ENCODE results near the gene CCBE1. TPM values are rescaled to one million over a fixed set of nuclear protein-coding genes. Genes with fewer than 3 reads are reported as not detected.
"Not testable (repeated sequence)": the region's sequence is repeated elsewhere in the genome, so short reads cannot be mapped to it uniquely, and the experiment has no call there.

CCBE1 gene
- total RNA-seq, 2 experiments from 2014 or later = 0.14 TPM; not detected in 1

- no peaks in the 10 kb centered on the region for H3K9me3 Mint-ChIP-seq (ENCODE audit: low read depth)
- POLR2A ChIA-PET = no interaction called here
- no peaks in the 10 kb centered on the region for H3K36me3 Mint-ChIP-seq (ENCODE audit: low read depth)
- no peaks in the 10 kb centered on the region for H3K4me1 Mint-ChIP-seq
- H3K4me3 Mint-ChIP-seq = no peak overlapping the region
- no peak overlapping the region for H3K27ac Mint-ChIP-seq
- DNase-seq (no peak), ATAC-seq (no peak)
- CTCF ChIA-PET = no interaction called here
- intact Hi-C loops (cut with DNase I, micrococcal nuclease) = no loop called here
- peaks cover 5% of the 10 kb centered on the region for H3K27me3 Mint-ChIP-seq
These were observed 16.2 kb downstream of the CCBE1 start for GRCh38 chr18:59681051-59681450.

DNA sequence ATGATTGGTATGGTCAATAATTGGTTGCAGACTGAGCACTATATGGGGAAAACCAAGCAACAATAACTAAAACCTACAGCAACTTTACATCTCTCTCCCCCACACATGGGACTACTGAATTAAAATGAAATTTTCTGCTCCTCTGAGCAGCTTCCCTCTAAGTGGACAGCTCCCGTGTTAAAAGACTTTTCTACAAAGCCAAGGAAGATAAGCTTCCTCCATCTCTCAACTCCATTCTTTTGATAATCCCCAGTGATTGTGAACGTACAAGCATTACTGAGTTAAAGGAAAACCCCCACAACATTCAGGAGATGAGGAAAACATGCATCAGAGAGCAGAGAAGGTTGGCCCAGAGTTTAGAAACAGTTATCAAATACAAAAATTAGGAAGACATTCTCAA, 21.9 kb downstream of the CCBE1 start:
- Mint-ChIP-seq H3K4me1 (no peaks in the 10 kb centered on the region), H3K27me3 (peaks cover 5% of the 10 kb centered on the region), H3K27ac (no peak overlapping the region), H3K4me3 (no peak overlapping the region), H3K36me3 (ENCODE audit: low read depth) (no peaks in the 10 kb centered on the region), H3K9me3 (ENCODE audit: low read depth) (no peaks in the 10 kb centered on the region)
- ChIA-PET CTCF (no interaction called here), POLR2A (no interaction called here)
- DNase-seq (no peak), ATAC-seq (no peak)
- intact Hi-C loops (cut with DNase I, micrococcal nuclease) = no loop called here

GRCh38 chr18:59674903-59675270, 22.3 kb downstream of the CCBE1 start:
- H3K9me3 Mint-ChIP-seq (ENCODE audit: low read depth) = no peaks in the 10 kb centered on the region
- intact Hi-C loops (cut with DNase I, micrococcal nuclease) = no loop called here
- ATAC-seq (no peak), DNase-seq (no peak)
- no peak overlapping the region for H3K4me3 Mint-ChIP-seq
- H3K27ac Mint-ChIP-seq = no peak overlapping the region
- H3K36me3 Mint-ChIP-seq (ENCODE audit: low read depth) = no peaks in the 10 kb centered on the region
- CTCF ChIA-PET = no interaction called here
- peaks cover 5% of the 10 kb centered on the region for H3K27me3 Mint-ChIP-seq
- no peaks in the 10 kb centered on the region for H3K4me1 Mint-ChIP-seq
- POLR2A ChIA-PET = no interaction called here

GRCh38 chr18:59674186-59674902, 22.9 kb downstream of the CCBE1 start:
- H3K4me1 Mint-ChIP-seq = no peaks in the 10 kb centered on the region

DNA sequence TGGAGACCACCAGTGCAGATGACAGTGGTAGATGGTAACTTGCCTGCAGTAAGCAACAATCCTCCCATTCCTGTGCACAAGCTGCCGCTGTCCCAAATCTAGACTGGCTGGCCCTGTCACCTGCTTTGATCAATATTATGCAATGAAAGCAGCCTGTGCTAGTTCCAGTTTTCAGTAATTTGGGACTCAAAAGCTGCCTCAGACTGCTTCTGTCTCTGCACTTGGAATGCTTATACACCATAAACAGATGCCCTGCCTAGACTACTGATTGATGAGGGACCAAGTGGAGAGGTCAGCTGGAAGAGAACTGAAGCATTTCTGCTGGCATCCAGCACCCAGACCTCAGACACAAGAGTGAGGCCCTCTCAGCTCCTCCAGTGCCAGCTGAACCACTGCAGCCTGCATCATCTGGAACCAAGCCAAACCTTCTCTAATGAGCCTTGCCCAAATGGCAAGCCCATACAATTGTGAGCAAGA, 24.9 kb downstream of the CCBE1 start:
- intact Hi-C loops (cut with DNase I, micrococcal nuclease) = no loop called here
- DNase-seq (no peak), ATAC-seq (no peak)
- Mint-ChIP-seq H3K27me3 (peaks cover 4% of the 10 kb centered on the region), H3K36me3 (ENCODE audit: low read depth) (no peaks in the 10 kb centered on the region), H3K27ac (no peak overlapping the region), H3K4me3 (no peak overlapping the region), H3K9me3 (ENCODE audit: low read depth) (no peaks in the 10 kb centered on the region), H3K4me1 (no peaks in the 10 kb centered on the region)
- ChIA-PET CTCF (no interaction called here), POLR2A (no interaction called here)

More at GRCh38 chr18:59674186-59674902, 22.9 kb downstream of the CCBE1 start:
- ChIA-PET CTCF (no interaction called here), POLR2A (no interaction called here)
- intact Hi-C loops (cut with DNase I, micrococcal nuclease) = no loop called here
- Mint-ChIP-seq H3K4me3 (no peak overlapping the region), H3K9me3 (ENCODE audit: low read depth) (no peaks in the 10 kb centered on the region), H3K27me3 (peaks cover 2% of the 10 kb centered on the region), H3K27ac (no peak overlapping the region), H3K36me3 (ENCODE audit: low read depth) (no peaks in the 10 kb centered on the region)
- no peak for ATAC-seq
- DNase-seq = no peak

DNA sequence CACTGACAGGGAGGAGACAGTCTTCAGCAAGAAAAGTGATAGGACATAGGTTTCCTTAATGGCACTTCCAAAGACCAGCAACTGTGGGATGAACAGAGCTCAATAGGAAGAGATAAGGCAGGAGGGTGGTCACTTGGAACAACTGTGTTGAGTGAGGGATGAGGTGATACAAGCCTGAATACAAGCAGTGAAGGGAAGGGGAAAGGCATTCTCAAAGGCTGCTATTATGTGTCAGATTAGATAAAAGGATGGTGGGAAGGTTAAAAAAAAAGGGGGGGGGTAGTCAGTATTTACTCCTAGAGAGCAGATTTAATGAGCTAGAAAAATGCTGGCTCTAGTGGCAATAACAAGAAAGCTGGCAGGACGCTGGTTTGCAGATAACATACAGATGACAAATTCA, 25.7 kb downstream of the CCBE1 start:
- ATAC-seq (no peak), DNase-seq (no peak)
- POLR2A ChIA-PET = no interaction called here
- H3K27ac Mint-ChIP-seq = no peak overlapping the region
- H3K4me3 Mint-ChIP-seq = no peak overlapping the region
- H3K4me1 Mint-ChIP-seq = no peaks in the 10 kb centered on the region
- H3K36me3 Mint-ChIP-seq (ENCODE audit: low read depth) = no peaks in the 10 kb centered on the region
- no peaks in the 10 kb centered on the region for H3K9me3 Mint-ChIP-seq (ENCODE audit: low read depth)
- intact Hi-C loops (cut with DNase I, micrococcal nuclease) = no loop called here
- peaks cover 4% of the 10 kb centered on the region for H3K27me3 Mint-ChIP-seq
- CTCF ChIA-PET = interaction anchor here (0.6 kb wide), 1 partner anchor 30 kb away, joined by 3 read pairs; no protein-coding TSS in a partner anchor

DNA sequence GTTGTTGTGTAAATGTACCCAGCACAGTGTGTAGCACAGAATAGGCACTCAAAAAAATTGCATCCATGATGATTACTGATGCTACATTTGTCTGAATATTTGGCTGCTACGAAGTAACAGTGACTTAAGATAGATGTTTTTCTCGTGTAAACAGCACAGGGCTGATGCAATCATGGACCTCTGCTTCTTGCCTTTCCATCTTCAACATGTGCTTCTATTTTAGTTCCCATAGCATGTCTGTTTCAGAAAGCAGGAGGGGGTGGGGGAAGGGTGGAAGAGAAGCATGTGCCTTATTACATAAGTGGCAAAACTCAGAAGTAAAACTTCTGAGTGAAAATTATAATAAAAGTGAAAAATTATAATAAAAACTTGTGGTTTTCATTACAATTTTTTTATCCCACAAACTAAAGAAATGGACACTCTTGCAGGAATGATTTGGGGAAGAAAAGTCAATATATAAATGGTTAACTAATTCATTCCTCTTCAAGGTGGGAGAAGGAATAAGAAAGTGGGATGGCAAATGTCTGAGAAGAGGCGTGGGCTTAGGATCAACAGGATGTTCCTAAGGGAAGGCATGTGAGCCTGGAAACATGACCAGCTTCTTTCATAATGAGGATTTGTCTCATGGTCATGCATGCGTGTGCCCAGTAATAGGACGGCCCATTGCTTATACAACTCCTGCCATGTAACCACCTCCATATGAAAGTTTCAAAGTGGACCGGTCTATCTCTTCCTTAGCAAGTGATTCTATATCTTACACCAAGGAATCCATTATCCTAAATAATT, 27.2 kb downstream of the CCBE1 start:
- H3K27me3 Mint-ChIP-seq = peaks cover 8% of the 10 kb centered on the region
- ChIA-PET POLR2A (no interaction called here), CTCF (interaction anchor here (1.2 kb wide), 1 partner anchor 27 kb away, joined by 3 read pairs; the partner anchor contains the start of gene CCBE1)
- no peaks in the 10 kb centered on the region for H3K9me3 Mint-ChIP-seq (ENCODE audit: low read depth)
- H3K27ac Mint-ChIP-seq = no peak overlapping the region
- ATAC-seq (no peak), DNase-seq (no peak)
- H3K36me3 Mint-ChIP-seq (ENCODE audit: low read depth) = no peaks in the 10 kb centered on the region
- H3K4me3 Mint-ChIP-seq = no peak overlapping the region
- intact Hi-C loops (cut with DNase I, micrococcal nuclease) = no loop called here
- no peaks in the 10 kb centered on the region for H3K4me1 Mint-ChIP-seq

GRCh38 chr18:59667488-59667887, 29.7 kb downstream of the CCBE1 start:
- Mint-ChIP-seq H3K9me3 (ENCODE audit: low read depth) (no peaks in the 10 kb centered on the region), H3K4me3 (no peak overlapping the region), H3K27me3 (peaks cover 6% of the 10 kb centered on the region), H3K27ac (no peak overlapping the region), H3K36me3 (ENCODE audit: low read depth) (no peaks in the 10 kb centered on the region), H3K4me1 (no peaks in the 10 kb centered on the region)
- POLR2A ChIA-PET = no interaction called here
- CTCF ChIA-PET = no interaction called here
- intact Hi-C loops (cut with DNase I, micrococcal nuclease) = no loop called here
- DNase-seq = no peak
- no peak for ATAC-seq

DNA sequence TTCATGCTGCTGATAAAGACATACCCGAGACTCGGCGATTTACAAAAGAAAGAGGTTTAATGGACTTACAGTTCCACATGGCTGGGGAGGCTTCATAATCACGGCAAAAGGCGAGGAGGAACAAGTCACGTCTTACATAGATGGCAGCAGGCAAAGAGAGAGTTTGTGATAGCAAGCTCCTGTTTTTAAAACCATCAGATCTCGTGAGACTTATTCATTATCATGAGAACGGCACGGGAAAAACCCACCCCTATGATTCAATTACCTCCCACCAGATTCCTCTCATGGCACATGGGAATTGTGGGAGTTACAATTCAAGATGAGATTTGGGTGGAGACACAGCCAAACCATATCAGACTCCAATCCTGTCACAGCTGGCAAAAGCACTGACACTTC, 31.2 kb downstream of the CCBE1 start:
- H3K27ac Mint-ChIP-seq; H3K36me3 Mint-ChIP-seq (ENCODE audit: low read depth); POLR2A ChIA-PET; H3K27me3 Mint-ChIP-seq; H3K4me3 Mint-ChIP-seq; DNase-seq; intact Hi-C loops (cut with DNase I, micrococcal nuclease); H3K4me1 Mint-ChIP-seq; CTCF ChIA-PET; ATAC-seq; H3K9me3 Mint-ChIP-seq (ENCODE audit: low read depth): not testable (repeated sequence)

DNA sequence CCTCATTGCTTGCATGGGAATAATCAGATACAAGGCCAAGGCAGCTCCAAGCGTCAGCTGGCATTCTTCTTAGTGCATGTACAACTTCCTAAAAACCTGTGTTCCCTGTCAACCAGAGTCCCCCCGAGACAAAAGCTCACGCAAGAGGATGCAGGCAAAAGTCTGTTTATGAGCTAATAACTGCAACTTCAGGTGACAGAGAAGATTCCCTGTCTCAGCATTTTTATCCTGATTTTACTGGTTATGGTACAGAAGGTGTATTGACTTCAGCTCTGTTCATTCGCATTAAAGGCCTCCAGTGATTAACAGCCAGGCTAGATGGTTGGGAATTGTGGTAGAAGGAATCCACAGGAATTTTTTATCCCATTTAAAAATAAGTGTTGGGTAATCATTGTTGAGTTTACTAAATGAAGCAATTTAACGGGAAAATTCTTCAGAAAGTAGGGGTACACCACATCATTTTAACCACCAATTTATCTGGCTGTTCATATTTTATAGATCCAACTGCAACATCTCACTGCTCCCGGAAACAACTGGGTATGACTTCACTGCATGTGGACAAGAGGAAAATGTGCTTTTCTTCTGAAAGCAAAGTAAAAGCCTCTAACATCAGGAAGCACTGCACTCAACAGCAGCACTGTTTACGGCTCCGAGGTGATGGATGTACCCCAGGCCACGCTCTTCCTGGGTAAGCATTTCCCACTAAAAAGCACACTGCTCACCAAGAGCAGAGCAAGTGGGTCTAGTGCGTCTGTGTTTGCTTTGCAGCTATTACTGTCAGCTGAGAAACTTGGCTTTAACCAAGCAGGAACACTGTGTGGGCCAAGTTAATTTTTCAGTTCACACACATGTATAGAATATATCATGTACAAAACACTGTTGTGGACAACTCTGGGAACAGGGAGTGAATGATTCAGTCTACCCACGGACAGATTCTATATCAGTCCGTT, 31.9 kb downstream of the CCBE1 start:
- CTCF ChIA-PET = no interaction called here
- POLR2A ChIA-PET = no interaction called here
- Mint-ChIP-seq H3K9me3 (ENCODE audit: low read depth) (no peaks in the 10 kb centered on the region), H3K4me3 (no peak overlapping the region), H3K27me3 (peaks cover 6% of the 10 kb centered on the region), H3K36me3 (ENCODE audit: low read depth) (no peaks in the 10 kb centered on the region), H3K27ac (no peak overlapping the region), H3K4me1 (no peaks in the 10 kb centered on the region)
- no peak for ATAC-seq
- intact Hi-C loops (cut with DNase I, micrococcal nuclease) = no loop called here
- no peak for DNase-seq

DNA sequence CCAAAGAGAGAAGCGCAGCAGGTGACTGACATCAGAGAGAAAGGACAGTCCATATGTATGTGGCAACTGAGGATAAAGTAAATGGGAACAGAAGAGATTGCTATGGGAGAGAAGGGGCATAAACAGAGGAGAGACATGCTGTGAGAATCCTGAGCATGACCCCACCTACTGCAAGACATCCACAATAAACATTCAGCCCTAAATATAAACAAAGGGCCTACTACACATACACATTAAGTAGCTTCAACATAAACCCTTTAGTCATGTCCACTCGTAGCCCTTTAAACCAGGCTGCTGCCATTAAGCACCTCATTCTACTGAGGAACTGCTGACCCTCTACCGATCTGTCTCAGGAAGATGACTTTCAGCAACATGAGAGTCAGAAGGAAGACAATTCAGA, 32.9 kb downstream of the CCBE1 start:
- no peak overlapping the region for H3K27ac Mint-ChIP-seq
- no peaks in the 10 kb centered on the region for H3K36me3 Mint-ChIP-seq (ENCODE audit: low read depth)
- no peaks in the 10 kb centered on the region for H3K4me1 Mint-ChIP-seq
- ATAC-seq (no peak), DNase-seq (no peak)
- ChIA-PET POLR2A (no interaction called here), CTCF (no interaction called here)
- no peak overlapping the region for H3K4me3 Mint-ChIP-seq
- no peaks in the 10 kb centered on the region for H3K9me3 Mint-ChIP-seq (ENCODE audit: low read depth)
- H3K27me3 Mint-ChIP-seq = peaks cover 6% of the 10 kb centered on the region
- intact Hi-C loops (cut with DNase I, micrococcal nuclease) = no loop called here
